ENCODE data around the gene BRD3.
"Not testable (repeated sequence)": the region's sequence is repeated elsewhere in the genome, so short reads cannot be mapped to it uniquely, and the experiment has no call there.

Gene BRD3

DNA sequence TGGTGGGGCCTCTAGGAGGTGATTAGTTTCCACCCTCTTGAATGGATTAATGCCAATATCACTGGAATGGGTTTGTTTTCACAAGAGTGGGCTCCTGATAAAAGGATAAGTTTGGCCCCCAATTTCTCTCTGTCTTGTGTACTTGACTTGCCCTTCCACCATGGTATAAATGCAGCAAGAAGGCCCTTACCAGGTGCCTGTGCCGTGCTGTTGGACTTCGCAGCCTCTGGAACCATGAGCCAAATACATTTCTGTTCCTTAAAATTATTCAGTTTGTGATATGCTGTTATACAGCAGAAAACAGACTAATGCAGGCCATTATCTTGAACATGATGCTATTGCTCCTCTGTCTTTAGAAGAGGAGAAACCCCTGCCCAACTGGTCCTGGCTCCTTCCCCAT, 17.8 kb upstream of the BRD3 start:
- H3K4me1 ChIP-seq (ENCODE audit: control insufficient read depth, insufficient read depth, low read length, poor library complexity, severe bottlenecking): no peaks in the 10 kb centered on the region
- no peaks in the 10 kb centered on the region for H3K36me3 ChIP-seq (ENCODE audit: control insufficient read depth, insufficient read depth, low read length)
- no CpG with 5 or more reads among the region's 2 CpGs for WGBS, 2 experiments (ENCODE audit: insufficient coverage in 2 of 2)
- H3K4me3 ChIP-seq (ENCODE audit: extremely low read depth, insufficient read depth, low read length, poor library complexity, severe bottlenecking): no peak overlapping the region
- no peak overlapping the region for H3K27ac ChIP-seq (ENCODE audit: low read depth, low read length, severe bottlenecking)
- no peaks in the 10 kb centered on the region for H3K9me3 ChIP-seq (ENCODE audit: control insufficient read depth, low read length)

GRCh38 chr9:134083451-134083850, 15.6 kb upstream of the BRD3 start:
- no peaks in the 10 kb centered on the region for H3K4me1 ChIP-seq (ENCODE audit: control insufficient read depth, insufficient read depth, low read length, poor library complexity, severe bottlenecking)
- H3K9me3 ChIP-seq (ENCODE audit: control insufficient read depth, low read length): no peaks in the 10 kb centered on the region
- H3K27ac ChIP-seq (ENCODE audit: low read depth, low read length, severe bottlenecking): no peak overlapping the region
- H3K4me3 ChIP-seq (ENCODE audit: extremely low read depth, insufficient read depth, low read length, poor library complexity, severe bottlenecking): no peak overlapping the region
- H3K36me3 ChIP-seq (ENCODE audit: control insufficient read depth, insufficient read depth, low read length): no peaks in the 10 kb centered on the region
- no CpG with 5 or more reads among the region's 2 CpGs for WGBS, 2 experiments (ENCODE audit: insufficient coverage in 2 of 2)

GRCh38 chr9:134076644-134077043, 8.8 kb upstream of the BRD3 start:
- Histone ChIP-seq H3K9me3 (ENCODE audit: control insufficient read depth, low read length) (no peaks in the 10 kb centered on the region), H3K27ac (ENCODE audit: low read depth, low read length, severe bottlenecking) (no peak overlapping the region), H3K4me3 (ENCODE audit: extremely low read depth, insufficient read depth, low read length, poor library complexity, severe bottlenecking) (no peak overlapping the region), H3K4me1 (ENCODE audit: control insufficient read depth, insufficient read depth, low read length, poor library complexity, severe bottlenecking) (no peaks in the 10 kb centered on the region), H3K36me3 (ENCODE audit: control insufficient read depth, insufficient read depth, low read length) (no peaks in the 10 kb centered on the region)
- no CpG with 5 or more reads among the region's 1 CpG for WGBS, 2 experiments (ENCODE audit: insufficient coverage in 2 of 2)

DNA sequence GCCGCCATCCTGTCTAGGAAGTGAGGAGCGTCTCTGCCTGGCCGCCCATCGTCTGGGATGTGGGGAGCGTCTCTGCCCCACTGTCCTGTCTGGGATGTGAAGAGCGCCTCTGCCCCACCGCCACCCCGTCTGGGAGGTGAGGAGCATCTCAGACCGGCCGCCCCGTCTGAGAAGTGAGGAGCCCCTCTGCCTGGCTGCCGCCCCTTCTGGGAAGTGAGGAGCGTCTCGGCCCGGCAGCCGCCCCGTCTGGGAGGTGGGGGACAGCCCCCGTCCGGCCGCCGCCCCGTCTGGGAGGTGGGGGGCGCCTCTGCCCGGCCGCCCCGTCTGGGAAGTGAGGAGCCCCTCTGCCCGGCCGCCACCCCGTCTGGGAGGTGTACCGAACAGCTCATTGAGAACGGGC, 7.9 kb upstream of the BRD3 start:
- not testable (repeated sequence) for H3K9me3 ChIP-seq (ENCODE audit: control insufficient read depth, low read length); H3K27ac ChIP-seq (ENCODE audit: low read depth, low read length, severe bottlenecking); H3K4me1 ChIP-seq (ENCODE audit: control insufficient read depth, insufficient read depth, low read length, poor library complexity, severe bottlenecking); H3K36me3 ChIP-seq (ENCODE audit: control insufficient read depth, insufficient read depth, low read length); H3K4me3 ChIP-seq (ENCODE audit: extremely low read depth, insufficient read depth, low read length, poor library complexity, severe bottlenecking)
- WGBS, 2 experiments (ENCODE audit: insufficient coverage in 2 of 2): 87% methylated on average over 23 of the region's 31 CpGs; no CpG with 5 or more reads in 1 of the 2 experiments

DNA sequence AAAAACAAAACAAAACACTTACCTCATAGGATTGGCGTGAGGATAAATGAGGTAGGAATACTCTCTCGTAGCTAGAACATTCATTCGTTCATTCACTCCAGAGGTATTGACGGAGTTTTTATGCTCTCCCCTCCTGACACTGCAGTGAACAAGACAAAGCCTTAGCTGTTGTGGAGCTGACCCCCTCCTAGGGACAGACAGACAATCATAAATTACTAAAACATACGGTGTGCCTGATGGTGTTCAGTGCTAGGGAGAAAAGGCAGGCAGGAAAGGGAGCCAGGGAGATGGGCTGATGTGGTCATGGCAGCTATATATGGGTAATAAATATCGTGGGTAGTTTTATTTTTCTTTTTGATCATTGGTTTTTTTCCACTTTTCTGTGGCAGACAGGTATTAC, 5.7 kb upstream of the BRD3 start:
- Histone ChIP-seq H3K27ac (ENCODE audit: low read depth, low read length, severe bottlenecking) (no peak overlapping the region), H3K4me3 (ENCODE audit: extremely low read depth, insufficient read depth, low read length, poor library complexity, severe bottlenecking) (no peak overlapping the region), H3K4me1 (ENCODE audit: control insufficient read depth, insufficient read depth, low read length, poor library complexity, severe bottlenecking) (no peaks in the 10 kb centered on the region), H3K36me3 (ENCODE audit: control insufficient read depth, insufficient read depth, low read length) (no peaks in the 10 kb centered on the region), H3K9me3 (ENCODE audit: control insufficient read depth, low read length) (peaks cover 5% of the 10 kb centered on the region)
- 81 to 84% methylated on average over 2 to 4 of the region's 6 CpGs for WGBS, 2 experiments (ENCODE audit: insufficient coverage in 2 of 2)

- not testable (repeated sequence) for H3K9me3 ChIP-seq (ENCODE audit: control insufficient read depth, low read length); H3K36me3 ChIP-seq (ENCODE audit: control insufficient read depth, insufficient read depth, low read length); H3K27ac ChIP-seq (ENCODE audit: low read depth, low read length, severe bottlenecking); H3K4me1 ChIP-seq (ENCODE audit: control insufficient read depth, insufficient read depth, low read length, poor library complexity, severe bottlenecking); H3K4me3 ChIP-seq (ENCODE audit: extremely low read depth, insufficient read depth, low read length, poor library complexity, severe bottlenecking)
- WGBS, 2 experiments (ENCODE audit: insufficient coverage in 2 of 2): 78 to 91% methylated on average over 4 to 6 of the region's 7 CpGs
These were observed 4.9 kb upstream of the BRD3 start for GRCh38 chr9:134072683-134073082.

DNA sequence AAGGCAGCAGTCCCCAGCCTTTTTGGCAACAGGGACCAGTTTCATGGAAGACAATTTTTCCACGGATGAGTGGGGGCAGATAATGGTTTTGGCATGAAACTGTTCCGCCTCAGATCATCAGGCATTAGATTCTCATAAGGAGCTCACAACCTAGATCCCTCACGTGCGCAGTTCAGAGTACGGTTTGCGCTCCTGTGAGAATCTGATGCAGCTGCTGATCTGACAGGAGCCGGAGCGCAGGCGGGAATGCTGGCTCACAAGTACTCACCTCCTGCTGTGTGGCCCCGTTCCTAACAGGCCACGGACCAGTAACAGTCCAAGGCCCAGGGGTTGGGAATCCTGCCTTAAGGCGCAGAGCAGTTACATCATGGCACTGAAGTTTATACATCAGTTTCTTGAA, 3.3 kb upstream of the BRD3 start:
- H3K36me3 ChIP-seq (ENCODE audit: control insufficient read depth, insufficient read depth, low read length): no peaks in the 10 kb centered on the region
- H3K4me3 ChIP-seq (ENCODE audit: extremely low read depth, insufficient read depth, low read length, poor library complexity, severe bottlenecking): no peak overlapping the region
- H3K27ac ChIP-seq (ENCODE audit: low read depth, low read length, severe bottlenecking): no peak overlapping the region
- 83 to 89% methylated on average over 8 to 12 of the region's 12 CpGs for WGBS, 2 experiments (ENCODE audit: insufficient coverage in 2 of 2)
- no peaks in the 10 kb centered on the region for H3K4me1 ChIP-seq (ENCODE audit: control insufficient read depth, insufficient read depth, low read length, poor library complexity, severe bottlenecking)
- H3K9me3 ChIP-seq (ENCODE audit: control insufficient read depth, low read length): peaks cover 5% of the 10 kb centered on the region

GRCh38 chr9:134069480-134070399, 1.9 kb upstream of the BRD3 start:
- H3K36me3 ChIP-seq (ENCODE audit: control insufficient read depth, insufficient read depth, low read length): no peaks in the 10 kb centered on the region
- H3K9me3 ChIP-seq (ENCODE audit: control insufficient read depth, low read length): peaks cover 5% of the 10 kb centered on the region
- 85 to 86% methylated on average over 7 to 11 of the region's 12 CpGs for WGBS, 2 experiments (ENCODE audit: insufficient coverage in 2 of 2)
- no peaks in the 10 kb centered on the region for H3K4me1 ChIP-seq (ENCODE audit: control insufficient read depth, insufficient read depth, low read length, poor library complexity, severe bottlenecking)
- H3K4me3 ChIP-seq (ENCODE audit: extremely low read depth, insufficient read depth, low read length, poor library complexity, severe bottlenecking): no peak overlapping the region
- no peak overlapping the region for H3K27ac ChIP-seq (ENCODE audit: low read depth, low read length, severe bottlenecking)

GRCh38 chr9:134068744-134069479, 1.1 kb upstream of the BRD3 start:
- Histone ChIP-seq H3K27ac (ENCODE audit: low read depth, low read length, severe bottlenecking) (peak overlapping the region; percentile 36), H3K4me1 (ENCODE audit: control insufficient read depth, insufficient read depth, low read length, poor library complexity, severe bottlenecking) (no peaks in the 10 kb centered on the region), H3K36me3 (ENCODE audit: control insufficient read depth, insufficient read depth, low read length) (peaks cover 1% of the 10 kb centered on the region), H3K4me3 (ENCODE audit: extremely low read depth, insufficient read depth, low read length, poor library complexity, severe bottlenecking) (peak overlapping the region; percentile 54), H3K9me3 (ENCODE audit: control insufficient read depth, low read length) (peaks cover 5% of the 10 kb centered on the region)
- WGBS, 2 experiments (ENCODE audit: insufficient coverage in 2 of 2): 41 to 50% methylated on average over 25 to 27 of the region's 31 CpGs

- peak overlapping the region; percentile 64 for H3K27ac ChIP-seq (ENCODE audit: low read depth, low read length, severe bottlenecking)
- WGBS, 2 experiments (ENCODE audit: insufficient coverage in 2 of 2): 0 to 1% methylated on average over 38 to 72 of the region's 126 CpGs
- H3K9me3 ChIP-seq (ENCODE audit: control insufficient read depth, low read length): peaks cover 5% of the 10 kb centered on the region
- H3K4me3 ChIP-seq (ENCODE audit: extremely low read depth, insufficient read depth, low read length, poor library complexity, severe bottlenecking): peak overlapping the region; percentile 92
- H3K4me1 ChIP-seq (ENCODE audit: control insufficient read depth, insufficient read depth, low read length, poor library complexity, severe bottlenecking): peaks cover 6% of the 10 kb centered on the region
- peaks cover 4% of the 10 kb centered on the region for H3K36me3 ChIP-seq (ENCODE audit: control insufficient read depth, insufficient read depth, low read length)
These were observed 644 bp downstream of the BRD3 start for GRCh38 chr9:134066913-134067851.

Data from mesodermal cell (in vitro differentiated cells).